ENCODE data around the gene PSTK. TPM values are rescaled to one million over a fixed set of nuclear protein-coding genes. Genes with fewer than 3 reads are reported as not detected.

PSTK gene
- polyA plus RNA-seq, 1 donor (not counting 4 experiments of a cell fraction or from before 2014, with no cell fraction given): 5.6 TPM

- Histone ChIP-seq H3K9me3 (ENCODE audit: control insufficient read depth, low read depth, low read length) (no peaks in the 10 kb centered on the region), H3K27ac (ENCODE audit: control insufficient read depth, insufficient read depth, low read length) (no peak overlapping the region), H2AFZ (ENCODE audit: control insufficient read depth, low read length) (no peak overlapping the region), H3K9me1 (ENCODE audit: control insufficient read depth, extremely low read depth, insufficient read depth, low read length) (no peaks in the 10 kb centered on the region), H3K4me2 (ENCODE audit: control insufficient read depth, extremely low read depth, insufficient read depth, low read depth, low read length) (no peak overlapping the region), H3K36me3 (ENCODE audit: control insufficient read depth in 2 of 2, extremely low read depth in 1 of 2, insufficient read depth in 2 of 2, low read length in 2 of 2) (peaks cover 0 to 6% of the 10 kb centered on the region in 2 experiments), H3K79me2 (ENCODE audit: control insufficient read depth, insufficient read depth, low read length) (peaks cover 3% of the 10 kb centered on the region), H3K4me1 (ENCODE audit: control insufficient read depth, extremely low read depth, insufficient read depth, low read length) (no peaks in the 10 kb centered on the region), H3K27me3 (ENCODE audit: control insufficient read depth, extremely low read depth, insufficient read depth, low read length) (no peaks in the 10 kb centered on the region), H3K9ac (ENCODE audit: control insufficient read depth, extremely low read depth, insufficient read depth, low read length) (no peak overlapping the region), H3K4me3 (ENCODE audit: control insufficient read depth in 2 of 3, extremely low read depth in 1 of 3, insufficient read depth in 2 of 3, low read depth in 1 of 3, low read length in 3 of 3) (no peak overlapping the region), H4K20me1 (ENCODE audit: control insufficient read depth, extremely low read depth, insufficient read depth, low read length) (no peaks in the 10 kb centered on the region)
- DNase-seq (ENCODE audit: low read depth, low spot score) (no peak), FAIRE-seq (no peak)
- dilution Hi-C loops (cut with MboI; ENCODE audit: extremely low pct_ligation_motif_present, low sequenced_read_pairs): no loop called here
- TF ChIP-seq EZH2 (IDR thresholded peaks at IDR 0.05; ENCODE audit: low read length) (no peak), CTCF (optimal IDR thresholded peaks at IDR 0.05 in 1 of 3, IDR thresholded peaks at IDR 0.05 in 1 of 3, conservative IDR thresholded peaks at IDR 0.05 in 1 of 3; ENCODE audit: extremely low read depth in 1 of 3, insufficient read depth in 2 of 3, low read length in 3 of 3) (no peak)
These were observed 40.9 kb upstream of the PSTK start for GRCh38 chr10:122939133-122939855.

GRCh38 chr10:122939856-122940543 is 40.2 kb upstream of the PSTK start:
- no peak overlapping the region for H3K9ac ChIP-seq (ENCODE audit: control insufficient read depth, extremely low read depth, insufficient read depth, low read length)
- dilution Hi-C loops (cut with MboI; ENCODE audit: extremely low pct_ligation_motif_present, low sequenced_read_pairs): no loop called here
- no peak overlapping the region for H3K4me3 ChIP-seq (ENCODE audit: control insufficient read depth in 2 of 3, extremely low read depth in 1 of 3, insufficient read depth in 2 of 3, low read depth in 1 of 3, low read length in 3 of 3)
- no peak for DNase-seq (ENCODE audit: low read depth, low spot score)
- no peaks in the 10 kb centered on the region for H3K9me3 ChIP-seq (ENCODE audit: control insufficient read depth, low read depth, low read length)
- H4K20me1 ChIP-seq (ENCODE audit: control insufficient read depth, extremely low read depth, insufficient read depth, low read length): no peaks in the 10 kb centered on the region
- H3K9me1 ChIP-seq (ENCODE audit: control insufficient read depth, extremely low read depth, insufficient read depth, low read length): no peaks in the 10 kb centered on the region
- H3K79me2 ChIP-seq (ENCODE audit: control insufficient read depth, insufficient read depth, low read length): peaks cover 3% of the 10 kb centered on the region
- peaks cover 0 to 6% of the 10 kb centered on the region in 2 experiments for H3K36me3 ChIP-seq (ENCODE audit: control insufficient read depth in 2 of 2, extremely low read depth in 1 of 2, insufficient read depth in 2 of 2, low read length in 2 of 2)
- no peaks in the 10 kb centered on the region for H3K4me1 ChIP-seq (ENCODE audit: control insufficient read depth, extremely low read depth, insufficient read depth, low read length)
- no peak for FAIRE-seq
- H2AFZ ChIP-seq (ENCODE audit: control insufficient read depth, low read length): no peak overlapping the region
- H3K27me3 ChIP-seq (ENCODE audit: control insufficient read depth, extremely low read depth, insufficient read depth, low read length): no peaks in the 10 kb centered on the region
- no peak overlapping the region for H3K4me2 ChIP-seq (ENCODE audit: control insufficient read depth, extremely low read depth, insufficient read depth, low read depth, low read length)
- TF ChIP-seq EZH2 (IDR thresholded peaks at IDR 0.05; ENCODE audit: low read length) (no peak), CTCF (optimal IDR thresholded peaks at IDR 0.05 in 1 of 3, IDR thresholded peaks at IDR 0.05 in 1 of 3, conservative IDR thresholded peaks at IDR 0.05 in 1 of 3; ENCODE audit: extremely low read depth in 1 of 3, insufficient read depth in 2 of 3, low read length in 3 of 3) (no peak)
- H3K27ac ChIP-seq (ENCODE audit: control insufficient read depth, insufficient read depth, low read length): no peak overlapping the region

Data from keratinocyte (primary cell).